ENCODE results near the gene LHX5. TPM values are rescaled to one million over a fixed set of nuclear protein-coding genes. Genes with fewer than 3 reads are reported as not detected.

The LHX5 gene
- polyA plus RNA-seq, 3 donors: not detected

GRCh38 chr12:113478351-113479011 is 6.8 kb upstream of the LHX5 start:
- DNase-seq (ENCODE audit: low read depth in 3 of 3, low spot score in 2 of 3): no peak

- no peak for DNase-seq (ENCODE audit: low read depth in 3 of 3, low spot score in 2 of 3)
Observed at GRCh38 chr12:113477842-113478215, 6.2 kb upstream of the LHX5 start.

- DNase-seq (ENCODE audit: low read depth in 3 of 3, low spot score in 2 of 3): no peak
Observed at GRCh38 chr12:113477171-113477841, 5.6 kb upstream of the LHX5 start.

GRCh38 chr12:113476176-113476986 is 4.7 kb upstream of the LHX5 start:
- DNase-seq (ENCODE audit: low read depth in 3 of 3, low spot score in 2 of 3): no peak

GRCh38 chr12:113475451-113476175 is 3.9 kb upstream of the LHX5 start:
- no peak for DNase-seq (ENCODE audit: low read depth in 3 of 3, low spot score in 2 of 3)

GRCh38 chr12:113474635-113475436 is 3.2 kb upstream of the LHX5 start:
- DNase-seq (ENCODE audit: low read depth in 3 of 3, low spot score in 2 of 3): no peak

- DNase-seq (ENCODE audit: low read depth in 3 of 3, low spot score in 2 of 3): no peak
Observed at GRCh38 chr12:113473942-113474341, 2.3 kb upstream of the LHX5 start.

- DNase-seq (ENCODE audit: low read depth in 3 of 3, low spot score in 2 of 3): no peak
Observed at GRCh38 chr12:113473400-113473799, 1.7 kb upstream of the LHX5 start.

- no peak for DNase-seq (ENCODE audit: low read depth in 3 of 3, low spot score in 2 of 3)
Observed at GRCh38 chr12:113472191-113473121, 785 bp upstream of the LHX5 start.

- no peak for DNase-seq (ENCODE audit: low read depth in 3 of 3, low spot score in 2 of 3)
Observed at GRCh38 chr12:113470871-113471618, 626 bp downstream of the LHX5 start.

- no peak for DNase-seq (ENCODE audit: low read depth in 3 of 3, low spot score in 2 of 3)
Observed at GRCh38 chr12:113469949-113470743, 1.5 kb downstream of the LHX5 start.

GRCh38 chr12:113469224-113469948 is 2.3 kb downstream of the LHX5 start:
- no peak for DNase-seq (ENCODE audit: low read depth in 3 of 3, low spot score in 2 of 3)

- no peak for DNase-seq (ENCODE audit: low read depth in 3 of 3, low spot score in 2 of 3)
Observed at GRCh38 chr12:113468365-113469223, 3.1 kb downstream of the LHX5 start.

GRCh38 chr12:113467502-113468364 is 3.9 kb downstream of the LHX5 start:
- DNase-seq (ENCODE audit: low read depth in 3 of 3, low spot score in 2 of 3): no peak

- DNase-seq (ENCODE audit: low read depth in 3 of 3, low spot score in 2 of 3): no peak
Observed at GRCh38 chr12:113467142-113467501, 4.5 kb downstream of the LHX5 start.
